ENCODE data around the gene TIAM2.
A peak's percentile ranks its signal among the peaks of the same experiment; 100 is the strongest.

The TIAM2 gene

GRCh38 chr6:155067956-155068615, 73.0 kb downstream of the TIAM2 start:
- no peak for DNase-seq (ENCODE audit: low read depth)
- H3K4me3 ChIP-seq (ENCODE audit: low read length) = no peak overlapping the region
- TF ChIP-seq CTCF (conservative IDR thresholded peaks at IDR 0.05; ENCODE audit: low read length) = no peak

GRCh38 chr6:155069543-155069942, 74.4 kb downstream of the TIAM2 start:
- H3K4me3 ChIP-seq (ENCODE audit: low read length) = no peak overlapping the region
- no peak for DNase-seq (ENCODE audit: low read depth)
- no peak for TF ChIP-seq CTCF (conservative IDR thresholded peaks at IDR 0.05; ENCODE audit: low read length)

- no peak for TF ChIP-seq CTCF (conservative IDR thresholded peaks at IDR 0.05; ENCODE audit: low read length)
- H3K4me3 ChIP-seq (ENCODE audit: low read length) = no peak overlapping the region
- DNase-seq (ENCODE audit: low read depth) = no peak
Measured at GRCh38 chr6:155075930-155076695, 81.0 kb downstream of the TIAM2 start.

GRCh38 chr6:155077331-155077730, 82.2 kb downstream of the TIAM2 start:
- peak; percentile 56 for DNase-seq (ENCODE audit: low read depth)
- H3K4me3 ChIP-seq (ENCODE audit: low read length) = no peak overlapping the region
- no peak for TF ChIP-seq CTCF (conservative IDR thresholded peaks at IDR 0.05; ENCODE audit: low read length)

GRCh38 chr6:155077784-155078183, 82.7 kb downstream of the TIAM2 start:
- no peak for TF ChIP-seq CTCF (conservative IDR thresholded peaks at IDR 0.05; ENCODE audit: low read length)
- peak; percentile 40 for DNase-seq (ENCODE audit: low read depth)
- no peak overlapping the region for H3K4me3 ChIP-seq (ENCODE audit: low read length)

GRCh38 chr6:155078331-155078745, 83.2 kb downstream of the TIAM2 start:
- TF ChIP-seq CTCF (conservative IDR thresholded peaks at IDR 0.05; ENCODE audit: low read length) = no peak
- DNase-seq (ENCODE audit: low read depth) = no peak
- no peak overlapping the region for H3K4me3 ChIP-seq (ENCODE audit: low read length)

GRCh38 chr6:155079985-155080452, 84.9 kb downstream of the TIAM2 start:
- no peak for TF ChIP-seq CTCF (conservative IDR thresholded peaks at IDR 0.05; ENCODE audit: low read length)
- H3K4me3 ChIP-seq (ENCODE audit: low read length) = no peak overlapping the region
- no peak for DNase-seq (ENCODE audit: low read depth)
